HG03354 (cell line): ENCODE measurements around the gene UBE2I.

Experiments used
- ATAC-seq: cut with Tn5 transposase; IDR thresholded peaks from one replicate; pipeline ENCODE4 v1.9.1; 2021; ENCODE audit warnings: mild to moderate bottlenecking; ENCODE audit not compliant: unreplicated experiment, poor library complexity, severe bottlenecking

Gene UBE2I

GRCh38 chr16:1310832-1311200, 1.4 kb downstream of the UBE2I start:
- no peak for ATAC-seq

- no peak for ATAC-seq
Measured at GRCh38 chr16:1311212-1311737, 1.8 kb downstream of the UBE2I start.

- no peak for ATAC-seq
Measured at GRCh38 chr16:1311738-1312466, 2.5 kb downstream of the UBE2I start.

GRCh38 chr16:1312467-1312816, 3.0 kb downstream of the UBE2I start:
- ATAC-seq, result no peak

- ATAC-seq, result no peak
Measured at GRCh38 chr16:1312903-1313302, 3.5 kb downstream of the UBE2I start.

- no peak for ATAC-seq
Measured at GRCh38 chr16:1313721-1314369, 4.4 kb downstream of the UBE2I start.

- no peak for ATAC-seq
Measured at GRCh38 chr16:1314399-1315068, 5.1 kb downstream of the UBE2I start.

- ATAC-seq, result no peak
Measured at GRCh38 chr16:1315081-1316032, 5.9 kb downstream of the UBE2I start.

- no peak for ATAC-seq
Measured at GRCh38 chr16:1316033-1316405, 6.6 kb downstream of the UBE2I start.

- ATAC-seq, result no peak
Measured at GRCh38 chr16:1317479-1318267, 8.2 kb downstream of the UBE2I start.

GRCh38 chr16:1318268-1318545, 8.8 kb downstream of the UBE2I start:
- ATAC-seq, result no peak

GRCh38 chr16:1319041-1319440, 9.6 kb downstream of the UBE2I start:
- ATAC-seq, result no peak

GRCh38 chr16:1320097-1320496, 10.7 kb downstream of the UBE2I start:
- no peak for ATAC-seq

GRCh38 chr16:1320658-1321240, 11.3 kb downstream of the UBE2I start:
- ATAC-seq, result no peak

- no peak for ATAC-seq
Measured at GRCh38 chr16:1322407-1322806, 13.0 kb downstream of the UBE2I start.

GRCh38 chr16:1323296-1324239, 14.1 kb downstream of the UBE2I start:
- ATAC-seq, result no peak

GRCh38 chr16:1324286-1324826, 14.9 kb downstream of the UBE2I start:
- ATAC-seq, result no peak

GRCh38 chr16:1325261-1325660, 15.8 kb downstream of the UBE2I start:
- no peak for ATAC-seq
